B cell (primary cell): ENCODE results near the gene ITPR1. TPM values are rescaled to one million over a fixed set of nuclear protein-coding genes. Genes with fewer than 3 reads are reported as not detected.

ENCODE experiments used
- ATAC-seq: fragments of 200-7000 bp; cut with Tn5 transposase; one replicate; pipeline ENCODE4 v1.10.0; 2021; ENCODE audit warnings: low read depth, mild to moderate bottlenecking, moderate number of reproducible peaks, moderate library complexity
- CTCF ChIA-PET: fragments of 350-600 bp; sonication (Branson Sonifier 250); formaldehyde crosslinking; loops from one replicate; lab custom pipeline; 2021; ENCODE audit warnings: antibody characterized with exemption, inconsistent platforms; lab: Charles Lee
- POLR2A ChIA-PET: fragments of 350-600 bp; sonication (Branson Sonifier 250); formaldehyde crosslinking; loops from one replicate; lab custom pipeline; 2021; ENCODE audit warnings: antibody characterized with exemption; lab: Charles Lee
- DNase-seq: peaks from one replicate; pipeline ENCODE4 v3.0.0; 2013
- H2AFZ ChIP-seq: 2 replicates; pipeline ENCODE4 v1.6.1; 2012; ENCODE audit warnings: mild to moderate bottlenecking, low read depth, low read length; ENCODE audit not compliant: insufficient read depth, poor library complexity, severe bottlenecking
- H3K27ac ChIP-seq, 2 donors: 1 replicate in 1 of 2; 2 replicates in 1 of 2; pipeline ENCODE4 v1.5.1; 2012 to 2013; ENCODE audit warnings: low read length in 2 of 2, mild to moderate bottlenecking in 2 of 2, moderate library complexity in 1 of 2
- H3K27me3 ChIP-seq, 4 experiments: fragments of 200-600 bp in 1 of 4; sonication (generic) in 1 of 4; replicated peaks in 1 of 4; 1 replicate in 2 of 4; 2 replicates in 2 of 4; pipeline versions ENCODE4 v1.6.1 to v1.7.0; 2013 to 2016; ENCODE audit warnings: low read length in 3 of 4, mild to moderate bottlenecking in 2 of 4, mixed read lengths in 1 of 4, moderate library complexity in 1 of 4; ENCODE audit not compliant: insufficient read depth in 4 of 4, control insufficient read depth in 3 of 4; ENCODE audit errors: control extremely low read depth in 1 of 4
- H3K36me3 ChIP-seq, 2 experiments: replicated peaks in 1 of 2; 1 replicate in 1 of 2; 2 replicates in 1 of 2; pipeline versions ENCODE4 v1.6.1 to v1.7.1; 2013; ENCODE audit warnings: low read length in 1 of 2; ENCODE audit not compliant: insufficient read depth in 2 of 2, control insufficient read depth in 1 of 2; ENCODE audit errors: control extremely low read depth in 1 of 2, extremely low read depth in 1 of 2
- H3K4me1 ChIP-seq, 2 donors: fragments of 200-600 bp in 1 of 2; sonication (generic) in 1 of 2; 1 replicate in 1 of 2; 2 replicates in 1 of 2; pipeline versions ENCODE4 v1.5.1 to v1.6.1; 2013 to 2017; ENCODE audit warnings: low read length in 2 of 2; ENCODE audit not compliant: control insufficient read depth in 2 of 2, insufficient read depth in 2 of 2
- H3K4me2 ChIP-seq: replicated peaks from 2 replicates; pipeline ENCODE3; 2012; ENCODE audit warnings: mild to moderate bottlenecking, low read depth, low read length; ENCODE audit not compliant: poor library complexity, severe bottlenecking
- H3K4me3 ChIP-seq, 5 experiments: fragments of 200-600 bp in 1 of 5; sonication (generic) in 1 of 5; 1 replicate in 3 of 5; 2 replicates in 2 of 5; pipeline versions ENCODE4 v1.5.1 to v1.7.0; 2011 to 2016; ENCODE audit warnings: low read length in 4 of 5, mild to moderate bottlenecking in 4 of 5, low read depth in 2 of 5, control low read depth in 1 of 5, moderate library complexity in 1 of 5; ENCODE audit not compliant: insufficient read depth in 1 of 5; ENCODE audit errors: control extremely low read depth in 1 of 5, extremely low read depth in 1 of 5
- H3K79me2 ChIP-seq: fragments of 200-600 bp; sonication (generic); one replicate; pipeline ENCODE4 v1.6.0; 2016; ENCODE audit warnings: low read length; ENCODE audit not compliant: control insufficient read depth, insufficient read depth
- H3K9ac ChIP-seq: fragments of 200-600 bp; sonication (generic); 2 replicates; pipeline ENCODE4 v1.6.1; 2017; ENCODE audit warnings: mild to moderate bottlenecking, low read length, moderate library complexity
- H3K9me3 ChIP-seq, 3 donors: one replicate each; pipeline versions ENCODE4 v1.6.1 to v1.7.1; 2013; ENCODE audit warnings: low read length in 2 of 3; ENCODE audit not compliant: control insufficient read depth in 2 of 3, insufficient read depth in 1 of 3; ENCODE audit errors: control extremely low read depth in 1 of 3
- H4K20me1 ChIP-seq: 2 replicates; pipeline ENCODE4 v1.6.0; 2012; ENCODE audit warnings: mild to moderate bottlenecking, low read length; ENCODE audit not compliant: insufficient read depth, control insufficient read depth, poor library complexity, severe bottlenecking
- H3K27ac Mint-ChIP-seq: one replicate; pipeline ENCODE4 v1.8.0; 2021; ENCODE audit warnings: mixed read lengths
- H3K27me3 Mint-ChIP-seq: one replicate; pipeline ENCODE4 v1.8.0; 2021; ENCODE audit warnings: mixed read lengths
- H3K4me1 Mint-ChIP-seq: one replicate; pipeline ENCODE4 v1.8.0; 2021; ENCODE audit warnings: mixed read lengths
- H3K4me3 Mint-ChIP-seq: one replicate; pipeline ENCODE4 v1.8.0; 2021; ENCODE audit warnings: mixed read lengths
- H3K9me3 Mint-ChIP-seq: one replicate; pipeline ENCODE4 v1.8.0; 2022; ENCODE audit warnings: mixed read lengths; ENCODE audit not compliant: insufficient read depth
- EZH2 ChIP-seq: IDR thresholded peaks from 2 replicates; pipeline ENCODE4 v1.6.1; 2012; ENCODE audit warnings: borderline replicate concordance, low read depth, mild to moderate bottlenecking, moderate library complexity, low read length; ENCODE audit not compliant: insufficient read depth, poor library complexity, severe bottlenecking
- WGBS: methylation state at CpG from one replicate; pipeline ENCODE4 v1.1.5; 2013; ENCODE audit warnings: missing lambda C conversion rate; ENCODE audit not compliant: insufficient coverage; 5-methylcytosine and 5-hydroxymethylcytosine counted together
- intact Hi-C: fragments of 100-400 bp; cut with micrococcal nuclease; formaldehyde crosslinking; loops from one replicate; pipeline ENCODE4 v1.10.0; 2022
- polyA plus RNA-seq: library from polyadenylated mRNA; depleted of rRNA; stranded (reverse); fragments of >200 nt; gene quantifications from 2 replicates; pipeline ENCODE4 v1.2.3, GENCODE V29; 2012
- total RNA-seq, 2 donors: library from RNA; stranded (reverse); fragments of 120-200 nt in 1 of 2; gene quantifications; 1 replicate in 1 of 2; 2 replicates in 1 of 2; pipeline versions ENCODE4 v1.2.3 to v1.2.4, GENCODE V29; 2013 to 2022
- TF ChIP-seq, protein P1 (sequence below): fragments of 200-600 bp; IDR thresholded peaks from one replicate; pipeline ENCODE4 v1.8.0; 2022; ENCODE audit warnings: antibody characterized with exemption, mild to moderate bottlenecking

The ITPR1 gene
- total and polyA plus RNA-seq, 2 donors (not counting 1 experiment from before 2014, with no cell fraction given): 64.0 to 332 TPM

GRCh38 chr3:4801892-4802291, 308.7 kb downstream of the ITPR1 start:
- H3K4me1 Mint-ChIP-seq: no peaks in the 10 kb centered on the region
- no peaks in the 10 kb centered on the region for H3K79me2 ChIP-seq
- DNase-seq (no peak), ATAC-seq (no peak)
- no peak overlapping the region for H3K4me2 ChIP-seq
- no peaks in the 10 kb centered on the region for H3K4me1 ChIP-seq
- no peak overlapping the region for H3K27ac Mint-ChIP-seq
- no peak overlapping the region for H3K27ac ChIP-seq
- peaks cover 9% of the 10 kb centered on the region for H4K20me1 ChIP-seq
- no peak for TF ChIP-seq EZH2
- TF ChIP-seq, protein P1, sequence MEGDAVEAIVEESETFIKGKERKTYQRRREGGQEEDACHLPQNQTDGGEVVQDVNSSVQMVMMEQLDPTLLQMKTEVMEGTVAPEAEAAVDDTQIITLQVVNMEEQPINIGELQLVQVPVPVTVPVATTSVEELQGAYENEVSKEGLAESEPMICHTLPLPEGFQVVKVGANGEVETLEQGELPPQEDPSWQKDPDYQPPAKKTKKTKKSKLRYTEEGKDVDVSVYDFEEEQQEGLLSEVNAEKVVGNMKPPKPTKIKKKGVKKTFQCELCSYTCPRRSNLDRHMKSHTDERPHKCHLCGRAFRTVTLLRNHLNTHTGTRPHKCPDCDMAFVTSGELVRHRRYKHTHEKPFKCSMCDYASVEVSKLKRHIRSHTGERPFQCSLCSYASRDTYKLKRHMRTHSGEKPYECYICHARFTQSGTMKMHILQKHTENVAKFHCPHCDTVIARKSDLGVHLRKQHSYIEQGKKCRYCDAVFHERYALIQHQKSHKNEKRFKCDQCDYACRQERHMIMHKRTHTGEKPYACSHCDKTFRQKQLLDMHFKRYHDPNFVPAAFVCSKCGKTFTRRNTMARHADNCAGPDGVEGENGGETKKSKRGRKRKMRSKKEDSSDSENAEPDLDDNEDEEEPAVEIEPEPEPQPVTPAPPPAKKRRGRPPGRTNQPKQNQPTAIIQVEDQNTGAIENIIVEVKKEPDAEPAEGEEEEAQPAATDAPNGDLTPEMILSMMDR: no peak
- no CpG with 5 or more reads among the region's 5 CpGs for WGBS
- H2AFZ ChIP-seq: no peak overlapping the region
- no peaks in the 10 kb centered on the region for H3K27me3 Mint-ChIP-seq
- H3K27me3 ChIP-seq: no peaks in the 10 kb centered on the region
- ChIA-PET CTCF (no interaction called here), POLR2A (no interaction called here)
- intact Hi-C loops: no loop called here
- H3K36me3 ChIP-seq: peaks cover 2 to 96% of the 10 kb centered on the region in 2 experiments
- H3K9ac ChIP-seq: no peak overlapping the region
- no peak overlapping the region for H3K4me3 ChIP-seq
- H3K4me3 Mint-ChIP-seq: no peak overlapping the region
- peaks cover 0 to 3% (median 0%) of the 10 kb centered on the region in 3 donors for H3K9me3 ChIP-seq
- H3K9me3 Mint-ChIP-seq: no peaks in the 10 kb centered on the region

- Histone ChIP-seq H3K27me3 (no peaks in the 10 kb centered on the region), H3K27ac (no peak overlapping the region), H3K4me1 (no peaks in the 10 kb centered on the region), H2AFZ (no peak overlapping the region), H3K36me3 (peaks cover 0 to 96% of the 10 kb centered on the region in 2 experiments), H3K4me3 (no peak overlapping the region), H3K79me2 (no peaks in the 10 kb centered on the region), H4K20me1 (peaks cover 9% of the 10 kb centered on the region), H3K9ac (no peak overlapping the region), H3K4me2 (no peak overlapping the region), H3K9me3 (no peaks in the 10 kb centered on the region)
- DNase-seq (no peak), ATAC-seq (no peak)
- POLR2A ChIA-PET: no interaction called here
- 100% methylated on average over 2 of the region's 8 CpGs for WGBS
- Mint-ChIP-seq H3K4me3 (no peak overlapping the region), H3K27me3 (no peaks in the 10 kb centered on the region), H3K4me1 (no peaks in the 10 kb centered on the region), H3K27ac (no peak overlapping the region), H3K9me3 (no peaks in the 10 kb centered on the region)
- CTCF ChIA-PET: interaction anchor here (0.8 kb wide), 1 partner anchor 252 kb away, joined by 3 read pairs; no protein-coding TSS in a partner anchor
- TF ChIP-seq, protein P1: no peak
- TF ChIP-seq EZH2: no peak
- intact Hi-C loops: no loop called here
Observed at GRCh38 chr3:4802903-4803302, 309.8 kb downstream of the ITPR1 start.
